Ramos (cell line): ENCODE results near the gene NFS1.
"Not testable (repeated sequence)": the region's sequence is repeated elsewhere in the genome, so short reads cannot be mapped to it uniquely, and the experiment has no call there.

Experiments used
- in situ Hi-C: fragments of 300-500 bp; cut with MboI; formaldehyde crosslinking; loops from one replicate; pipeline ENCODE4 v1.14.3; 2022; ENCODE audit warnings: low sequenced_read_pairs; ENCODE audit not compliant: unreplicated experiment

Gene NFS1

GRCh38 chr20:35685368-35685767 is 13.8 kb downstream of the NFS1 start:
- in situ Hi-C loops: not testable (repeated sequence)

- in situ Hi-C loops: no loop called here
Observed at GRCh38 chr20:35681960-35682359, 17.2 kb downstream of the NFS1 start.

GRCh38 chr20:35680452-35681183 is 18.5 kb downstream of the NFS1 start:
- in situ Hi-C loops: no loop called here

GRCh38 chr20:35674921-35675320 is 24.2 kb downstream of the NFS1 start:
- in situ Hi-C loops: no loop called here

DNA sequence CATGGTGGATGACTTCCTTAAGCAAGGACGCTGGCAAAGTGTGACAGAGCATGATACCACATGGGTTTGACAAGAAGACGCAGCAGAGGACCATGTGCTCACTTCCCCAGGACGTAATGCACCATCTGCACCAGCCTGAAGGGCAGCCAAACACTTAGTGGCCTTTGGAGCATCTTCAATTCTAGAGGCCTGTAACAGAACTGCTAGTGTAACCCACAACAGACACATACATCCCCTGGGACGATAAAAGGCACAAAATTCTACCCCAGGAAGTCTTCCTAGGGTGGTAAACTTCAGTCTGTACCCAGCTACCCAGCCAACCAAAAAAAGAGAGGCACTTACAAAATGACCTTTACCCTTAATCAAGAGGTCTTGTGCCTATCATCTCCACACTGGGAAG is 25.3 kb downstream of the NFS1 start:
- in situ Hi-C loops: no loop called here

DNA sequence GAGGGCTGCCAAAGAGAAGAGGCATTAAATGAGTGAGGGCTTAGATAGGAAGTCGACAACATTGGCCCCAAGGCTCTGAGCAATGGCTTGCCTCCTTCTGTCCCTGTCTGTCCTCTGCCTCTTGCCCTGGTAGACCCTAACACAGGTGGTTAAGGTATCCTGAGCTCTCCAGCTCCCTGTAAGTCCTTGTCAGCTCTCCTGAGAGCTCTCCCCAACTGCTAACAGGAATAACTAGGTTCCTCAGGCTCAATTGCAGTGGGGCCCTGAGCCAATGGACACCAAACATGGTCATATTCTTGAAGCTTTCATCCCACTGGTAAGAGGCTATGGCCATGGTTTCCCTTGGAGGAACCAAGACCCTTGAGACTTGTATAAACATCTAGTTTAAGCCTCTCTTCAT is 29.5 kb downstream of the NFS1 start:
- in situ Hi-C loops: no loop called here

DNA sequence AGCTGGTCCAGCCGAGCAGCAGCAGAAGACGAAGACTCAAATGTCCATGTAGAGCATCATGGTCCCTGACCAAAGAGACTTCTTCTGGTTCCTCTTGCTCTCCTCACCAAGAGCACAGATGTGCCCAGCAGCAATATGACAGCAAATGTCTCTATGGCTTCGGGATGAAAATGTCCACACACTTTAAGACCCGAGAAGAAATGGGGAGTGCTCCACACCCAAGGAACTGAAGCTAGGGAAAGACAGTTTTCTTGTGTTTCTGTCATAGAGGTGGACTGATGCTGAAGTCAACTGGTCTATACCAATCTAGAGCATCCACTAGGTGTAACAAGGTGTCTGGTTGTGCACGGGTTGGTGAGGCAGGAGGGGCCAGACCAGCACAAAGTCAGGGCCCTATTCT is 29.9 kb downstream of the NFS1 start:
- in situ Hi-C loops: no loop called here

DNA sequence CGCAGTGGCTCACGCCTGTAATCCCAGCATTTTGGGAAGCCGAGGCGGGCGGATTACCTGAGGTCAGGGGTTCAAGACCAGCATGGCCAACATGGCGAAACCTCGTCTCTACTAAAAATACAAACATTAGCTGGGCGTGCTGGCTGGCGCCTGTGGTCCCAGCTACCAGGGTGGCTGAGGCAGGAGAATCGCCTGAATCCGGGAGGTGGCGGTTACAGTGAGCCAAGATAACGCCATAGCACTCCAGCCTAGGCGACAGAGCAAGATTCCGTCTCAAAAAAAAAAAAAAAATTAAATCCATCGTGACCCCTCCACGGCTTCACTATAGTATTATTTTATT is 33.2 kb downstream of the NFS1 start:
- in situ Hi-C loops: no loop called here

- in situ Hi-C loops: no loop called here
Observed at GRCh38 chr20:35664466-35665206, 34.5 kb downstream of the NFS1 start, which contains the start of the genes CPNE1 and RBM12. Gene CPNE1 (minus strand): TSS chr20:35664900. CDS start chr20:35632923, 31,977 bp downstream. Gene RBM12 (minus strand): TSS chr20:35664900. CDS start chr20:35655322, 9,578 bp downstream.

DNA sequence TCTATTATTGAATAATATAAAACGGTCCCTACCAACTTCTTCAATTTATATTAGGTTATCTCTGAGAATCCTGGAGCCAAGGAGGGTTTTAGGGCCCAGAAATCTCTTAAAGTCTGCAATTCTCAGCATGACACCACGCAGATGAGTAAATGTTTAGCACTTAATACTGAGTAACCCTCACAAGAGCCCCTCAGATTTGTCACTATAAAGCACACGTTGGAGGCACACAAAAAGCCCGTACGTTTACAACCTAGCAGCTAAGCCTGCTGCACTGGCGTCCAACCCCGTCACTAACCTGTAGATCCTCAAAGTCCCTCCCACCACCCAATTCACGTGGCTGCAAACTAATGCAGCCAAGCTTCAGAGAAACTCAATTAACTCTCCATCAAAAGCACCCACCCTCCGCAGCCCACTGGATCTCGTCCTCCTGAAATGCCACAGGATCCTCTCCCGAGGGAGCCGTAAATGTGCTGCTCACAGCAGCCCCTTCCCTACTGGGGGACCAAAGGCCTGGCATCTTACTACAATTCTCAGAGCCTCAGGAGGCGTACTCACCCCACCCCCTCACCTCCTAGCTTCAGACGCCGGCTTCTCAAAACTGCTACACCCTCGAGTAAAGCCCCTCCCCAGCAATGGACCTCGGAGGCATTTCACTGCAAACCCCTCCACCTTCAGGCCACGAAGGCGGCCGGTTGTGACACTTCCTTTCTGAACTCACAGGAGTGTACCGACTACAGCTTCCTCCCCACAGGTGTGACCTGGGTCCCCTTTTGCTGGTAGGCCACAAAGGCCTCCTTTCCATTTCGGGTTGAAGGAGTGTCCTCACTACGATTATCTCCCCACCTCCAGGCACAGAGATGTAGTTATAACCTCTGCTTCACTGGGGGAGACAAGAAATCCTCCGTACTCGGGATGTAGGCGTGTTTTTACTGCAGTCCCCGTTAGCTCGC is 35.4 kb downstream of the NFS1 start:
- in situ Hi-C loops: no loop called here

DNA sequence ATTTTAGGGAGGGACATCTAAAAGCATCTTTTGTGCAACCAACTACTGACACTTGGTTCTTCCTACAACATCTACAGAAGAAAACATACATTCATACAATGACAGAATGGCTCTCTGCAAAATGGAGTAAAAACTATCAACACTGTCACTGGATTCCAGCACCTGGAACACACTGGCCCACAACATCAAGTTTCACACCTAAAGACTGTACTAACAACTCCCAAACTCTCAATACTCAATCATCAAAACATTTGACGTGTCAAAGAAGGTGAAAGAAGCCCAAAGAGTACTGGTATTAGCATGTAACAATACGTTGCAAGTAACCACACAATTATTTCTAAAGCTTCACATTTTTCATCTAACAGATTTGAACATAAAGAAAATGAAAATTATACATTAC is 36.6 kb downstream of the NFS1 start:
- in situ Hi-C loops: no loop called here

GRCh38 chr20:35661908-35662307 is 37.2 kb downstream of the NFS1 start:
- in situ Hi-C loops: no loop called here

GRCh38 chr20:35661053-35661452 is 38.1 kb downstream of the NFS1 start:
- in situ Hi-C loops: no loop called here

- in situ Hi-C loops: no loop called here
Observed at GRCh38 chr20:35660122-35660937, 38.8 kb downstream of the NFS1 start.

- in situ Hi-C loops: no loop called here
Observed at GRCh38 chr20:35657271-35657670, 41.9 kb downstream of the NFS1 start.

GRCh38 chr20:35654415-35654814 is 44.7 kb downstream of the NFS1 start:
- in situ Hi-C loops: no loop called here

GRCh38 chr20:35653893-35654292 is 45.3 kb downstream of the NFS1 start:
- in situ Hi-C loops: no loop called here

- in situ Hi-C loops: no loop called here
Observed at GRCh38 chr20:35653430-35653734, 45.8 kb downstream of the NFS1 start.

- in situ Hi-C loops: no loop called here
Observed at GRCh38 chr20:35652641-35653429, 46.3 kb downstream of the NFS1 start.
